Measurements from ENCODE around the gene OTOS.

GRCh38 chr2:240162939-240163714 lies 22.7 kb upstream of the OTOS start:
- no peak for TF ChIP-seq CTCF (IDR thresholded peaks at IDR 0.05)
- TF ChIP-seq POLR2AphosphoS5 (IDR thresholded peaks at IDR 0.05), result no peak
- no peak for TF ChIP-seq POLR2A (IDR thresholded peaks at IDR 0.05)
